GM18909 (cell line): Measurements from ENCODE around the gene CFAP100.

Experiments
- ATAC-seq: cut with Tn5 transposase; IDR thresholded peaks from one replicate; pipeline ENCODE4 v1.9.1; 2021; ENCODE audit warnings: mild to moderate bottlenecking; ENCODE audit not compliant: unreplicated experiment, poor library complexity

The CFAP100 gene

DNA sequence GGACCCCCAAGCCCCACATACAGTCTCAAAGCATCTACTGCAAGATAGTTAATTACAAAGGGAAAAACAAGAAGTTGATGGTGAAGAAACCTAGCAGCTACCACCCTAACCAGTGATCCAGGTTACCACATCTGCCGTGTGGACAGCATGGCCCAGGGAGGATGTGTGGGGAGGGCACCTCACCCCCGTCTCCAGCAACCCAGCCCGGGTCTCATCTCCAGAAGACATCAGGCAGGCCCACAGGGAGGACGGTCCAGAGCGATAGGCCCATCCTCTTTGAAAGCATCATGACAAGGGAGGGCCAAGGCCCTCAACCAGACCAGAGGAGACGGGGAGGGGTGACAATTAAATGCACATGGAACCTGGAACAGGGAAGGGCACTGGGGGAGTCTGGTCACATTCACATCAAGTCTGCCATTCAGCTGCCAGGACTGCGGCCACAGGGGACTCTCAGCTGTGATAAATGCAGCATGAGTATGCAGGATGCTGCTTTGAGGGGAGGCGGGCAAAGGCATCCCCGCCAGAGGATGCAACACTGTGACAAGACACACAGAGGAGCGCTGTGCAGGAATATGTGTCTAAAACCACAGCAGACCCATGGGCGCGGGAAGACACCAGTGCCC is 62.2 kb downstream of the CFAP100 start:
- ATAC-seq: no peak

DNA sequence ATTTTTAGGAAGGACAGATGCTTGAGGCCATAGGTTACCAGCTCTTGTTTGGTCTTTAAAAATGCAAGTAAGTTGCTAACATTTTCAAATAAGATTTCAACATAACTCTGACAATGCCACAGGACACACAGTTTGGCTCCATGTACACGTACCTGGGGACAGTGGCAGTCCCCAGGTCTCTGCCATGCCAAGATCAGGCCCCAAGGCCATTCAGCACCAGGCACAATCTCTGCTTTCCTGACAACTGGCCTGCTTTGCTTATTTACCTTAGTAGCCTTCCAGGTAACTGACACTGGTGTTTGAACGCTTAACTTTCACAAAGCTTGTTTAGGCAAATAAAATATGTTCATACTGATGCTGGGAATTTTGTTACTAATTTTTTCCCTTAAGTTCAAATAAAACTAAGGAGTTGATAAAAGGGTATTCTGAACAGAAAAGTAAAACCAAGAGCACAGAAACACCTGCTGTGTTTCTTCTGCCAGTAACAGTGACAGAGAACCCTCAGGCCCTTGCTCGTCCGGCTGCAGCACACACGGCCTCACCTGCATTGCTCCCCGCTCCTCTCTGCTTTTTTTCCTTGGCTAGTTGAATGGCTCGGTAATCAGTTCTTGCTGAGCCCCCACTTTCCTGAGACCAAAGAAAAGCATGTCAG is 64.5 kb downstream of the CFAP100 start:
- ATAC-seq: no peak

- no peak for ATAC-seq
Observed at GRCh38 chr3:126459763-126460127, 65.0 kb downstream of the CFAP100 start.

DNA sequence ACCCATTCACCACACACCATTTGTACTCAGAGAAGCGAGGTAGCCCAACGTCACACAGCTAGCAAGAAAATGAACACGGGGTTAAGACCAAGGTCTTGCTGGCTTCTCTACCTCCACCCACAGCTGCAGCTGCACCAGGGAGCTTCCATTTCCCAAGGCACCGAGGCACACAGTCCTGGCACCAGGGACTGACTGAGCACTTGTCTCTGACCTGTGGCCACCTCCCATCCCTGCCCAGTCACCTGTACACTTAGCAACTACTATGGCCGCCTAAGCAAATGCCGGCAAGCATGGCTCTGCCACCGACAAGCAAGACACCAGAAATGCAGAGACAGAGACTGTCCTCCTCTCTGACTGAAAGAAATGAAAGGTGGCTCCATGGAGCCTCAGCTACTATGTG is 65.7 kb downstream of the CFAP100 start:
- no peak for ATAC-seq

GRCh38 chr3:126461450-126462070 is 66.9 kb downstream of the CFAP100 start:
- ATAC-seq: no peak

- ATAC-seq: no peak
Observed at GRCh38 chr3:126463521-126463920, 68.8 kb downstream of the CFAP100 start.

DNA sequence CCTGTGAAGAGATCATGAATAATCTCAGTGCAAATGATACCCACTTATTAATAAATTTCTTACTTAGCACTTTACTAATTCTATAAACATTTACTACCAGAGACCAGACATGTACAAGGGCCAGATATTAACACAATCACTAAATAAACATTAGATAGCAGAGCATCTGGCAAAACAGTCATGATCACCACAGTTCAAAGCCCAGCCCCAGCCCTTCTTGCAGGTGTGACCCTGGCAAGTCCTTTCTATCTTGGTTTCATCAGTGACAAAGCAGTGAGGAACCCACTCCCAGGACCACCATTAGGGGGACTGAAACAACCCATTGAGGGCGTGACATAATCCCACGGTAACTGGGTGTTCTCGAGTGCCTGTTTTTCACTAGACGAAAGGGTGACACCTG is 69.4 kb downstream of the CFAP100 start:
- no peak for ATAC-seq

DNA sequence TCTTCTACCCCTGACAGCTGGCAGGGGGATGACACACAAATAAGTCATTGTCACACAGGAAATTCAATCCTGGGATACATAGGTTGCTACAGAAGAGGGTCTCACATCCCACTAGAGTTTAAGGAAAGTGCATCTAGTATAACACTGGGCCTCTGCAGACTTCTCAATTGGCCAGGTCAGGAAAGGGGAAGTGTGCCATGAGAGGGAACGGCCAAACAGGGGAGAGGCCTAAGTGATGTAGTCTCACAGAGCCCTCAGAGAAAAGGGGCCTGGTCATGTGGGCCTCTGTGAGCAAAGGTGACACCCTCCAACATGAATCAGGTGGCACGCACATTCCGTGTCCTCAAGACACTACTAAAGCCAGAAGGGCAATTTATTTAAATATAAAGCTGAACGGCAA is 69.8 kb downstream of the CFAP100 start:
- ATAC-seq: no peak

DNA sequence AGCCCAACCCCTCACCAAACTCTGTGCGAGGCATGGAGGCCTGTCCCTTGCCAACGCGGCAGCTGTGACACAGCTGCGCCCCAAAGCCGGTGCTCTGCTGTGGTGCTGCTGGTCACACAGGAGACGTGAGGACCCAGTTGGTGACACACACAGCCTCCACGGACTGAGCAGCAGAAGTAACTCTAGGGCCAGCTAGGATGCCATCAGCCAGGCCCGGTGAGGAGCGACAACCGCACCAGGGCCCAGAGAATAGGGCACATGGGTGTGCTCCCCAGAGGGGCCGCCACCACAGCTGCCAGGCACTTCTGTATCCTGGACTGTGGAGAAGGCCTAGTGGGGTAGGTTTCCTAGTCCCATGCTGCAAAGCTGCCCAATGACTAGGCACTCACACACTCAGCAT is 70.3 kb downstream of the CFAP100 start:
- ATAC-seq: no peak

- ATAC-seq: no peak
Observed at GRCh38 chr3:126465928-126466544, 71.3 kb downstream of the CFAP100 start.

- ATAC-seq: no peak
Observed at GRCh38 chr3:126466886-126467610, 72.3 kb downstream of the CFAP100 start.

GRCh38 chr3:126467611-126467955 is 72.9 kb downstream of the CFAP100 start:
- ATAC-seq: no peak

- ATAC-seq: no peak
Observed at GRCh38 chr3:126468028-126468891, 73.6 kb downstream of the CFAP100 start.

GRCh38 chr3:126469479-126469878 is 74.8 kb downstream of the CFAP100 start:
- ATAC-seq: no peak

GRCh38 chr3:126472277-126473006 is 77.7 kb downstream of the CFAP100 start:
- ATAC-seq: no peak

- no peak for ATAC-seq
Observed at GRCh38 chr3:126473292-126474168, 78.8 kb downstream of the CFAP100 start.

DNA sequence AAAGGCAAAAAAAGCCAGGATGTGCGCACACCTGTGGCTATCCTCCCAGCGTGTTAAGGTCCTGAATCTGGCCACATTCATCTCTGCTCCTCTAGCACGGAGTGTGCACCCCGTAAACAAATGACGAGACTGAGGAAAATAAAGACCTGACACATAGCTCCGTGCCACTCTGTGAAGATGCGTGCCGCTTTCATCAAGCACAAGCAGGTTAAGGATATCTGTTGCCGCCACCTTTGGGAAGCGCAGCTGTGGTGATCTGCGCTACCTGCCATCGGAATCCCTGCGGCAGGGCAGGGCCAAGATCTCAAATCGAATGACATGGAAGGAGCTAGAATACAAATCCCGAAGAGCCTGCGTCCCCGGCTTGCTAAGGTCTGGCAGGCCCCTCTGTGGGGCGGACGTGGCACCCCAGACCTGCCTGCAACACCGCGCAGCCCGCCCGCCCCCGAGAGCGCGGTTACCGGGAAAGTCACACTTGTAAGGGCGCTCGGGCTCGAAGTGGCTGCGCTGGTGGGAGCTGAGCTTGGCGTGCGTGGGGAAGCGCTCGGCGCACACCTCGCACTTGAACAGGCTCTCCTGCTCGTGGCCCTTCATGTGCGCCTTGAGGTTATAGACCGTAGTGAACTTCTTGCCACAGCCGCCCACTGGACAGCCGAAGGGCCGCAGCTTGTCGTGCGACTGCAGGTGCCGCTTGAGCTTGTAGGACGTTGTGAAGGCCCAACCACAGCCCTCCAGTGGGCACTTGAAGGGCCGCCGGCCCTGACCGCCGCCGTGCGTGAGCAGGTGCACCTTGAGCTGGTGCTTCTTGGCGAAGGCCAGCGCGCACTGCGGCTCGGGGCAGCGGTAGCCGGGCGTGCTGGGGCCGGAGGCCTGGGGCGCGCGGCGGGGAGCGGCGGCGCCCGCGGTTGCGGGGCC is 80.0 kb downstream of the CFAP100 start:
- ATAC-seq: peak; percentile 24
